Neuronal stem cell (in vitro differentiated cells): ENCODE data around the gene ETFDH.
"Not testable (repeated sequence)": the region's sequence is repeated elsewhere in the genome, so short reads cannot be mapped to it uniquely, and the experiment has no call there.

Source experiments
- DNase-seq: peaks from one replicate; pipeline ENCODE4 v3.0.0-alpha.2; 2013; ENCODE audit warnings: low spot score
- H2AFZ ChIP-seq: one replicate; pipeline ENCODE4 v1.6.1; 2013; ENCODE audit warnings: mild to moderate bottlenecking, low read length, inconsistent platforms
- H2AK5ac ChIP-seq: 2 replicates; pipeline ENCODE4 v1.6.1; 2013; ENCODE audit warnings: low read depth, mild to moderate bottlenecking, inconsistent platforms, low read length, moderate library complexity, mixed read lengths
- H2BK120ac ChIP-seq: 2 replicates; pipeline ENCODE4 v1.6.1; 2013; ENCODE audit warnings: low read depth, mild to moderate bottlenecking, inconsistent platforms, low read length, moderate library complexity, mixed read lengths
- H2BK12ac ChIP-seq: one replicate; pipeline ENCODE4 v1.6.1; 2013; ENCODE audit warnings: low read length, inconsistent platforms
- H2BK15ac ChIP-seq: 2 replicates; pipeline ENCODE4 v1.6.1; 2013; ENCODE audit warnings: mild to moderate bottlenecking, low read length, inconsistent platforms, mixed read lengths
- H2BK5ac ChIP-seq: one replicate; pipeline ENCODE4 v1.6.1; 2013; ENCODE audit warnings: inconsistent platforms, mild to moderate bottlenecking, low read length, moderate library complexity
- H3K14ac ChIP-seq: one replicate; pipeline ENCODE4 v1.6.1; 2013; ENCODE audit warnings: low read length, inconsistent platforms
- H3K18ac ChIP-seq: 2 replicates; pipeline ENCODE4 v1.6.1; 2013; ENCODE audit warnings: low read length, inconsistent platforms
- H3K23ac ChIP-seq: 2 replicates; pipeline ENCODE4 v1.6.1; 2013; ENCODE audit warnings: low read depth, mild to moderate bottlenecking, mixed read lengths, low read length, inconsistent platforms; ENCODE audit not compliant: poor library complexity
- H3K27ac ChIP-seq: replicated peaks from 3 replicates; pipeline ENCODE4 v1.5.1; 2013; ENCODE audit warnings: low read length, inconsistent platforms
- H3K27me3 ChIP-seq, 3 experiments: 2 replicates each; pipeline ENCODE4 v1.6.1; 2013; ENCODE audit warnings: low read length in 3 of 3, mild to moderate bottlenecking in 2 of 3, inconsistent platforms in 1 of 3, low read depth in 1 of 3, mixed read lengths in 1 of 3, moderate library complexity in 1 of 3; ENCODE audit not compliant: control insufficient read depth in 3 of 3, insufficient read depth in 3 of 3
- H3K36me3 ChIP-seq, 2 donors: replicated peaks in 1 of 2; 2 replicates each; pipeline ENCODE4 v1.6.1; 2013; ENCODE audit warnings: low read length in 2 of 2; ENCODE audit not compliant: control insufficient read depth in 2 of 2, insufficient read depth in 2 of 2
- H3K4ac ChIP-seq: 2 replicates; pipeline ENCODE4 v1.6.1; 2013; ENCODE audit warnings: inconsistent platforms, mild to moderate bottlenecking, low read length, moderate library complexity
- H3K4me1 ChIP-seq, 2 donors: 1 replicate in 1 of 2; 2 replicates in 1 of 2; pipeline ENCODE4 v1.6.1; 2013; ENCODE audit warnings: low read length in 2 of 2, low read depth in 1 of 2; ENCODE audit not compliant: control insufficient read depth in 2 of 2, insufficient read depth in 1 of 2
- H3K4me2 ChIP-seq: one replicate; pipeline ENCODE4 v1.6.1; 2013; ENCODE audit warnings: mild to moderate bottlenecking, low read length, inconsistent platforms; ENCODE audit not compliant: insufficient read depth, poor library complexity, severe bottlenecking
- H3K4me3 ChIP-seq, 2 donors: 2 replicates each; pipeline ENCODE4 v1.5.1; 2013; ENCODE audit warnings: low read length in 2 of 2, mild to moderate bottlenecking in 2 of 2, inconsistent platforms in 1 of 2, moderate library complexity in 1 of 2
- H3K79me1 ChIP-seq: one replicate; pipeline ENCODE4 v1.6.1; 2013; ENCODE audit warnings: low read depth, mild to moderate bottlenecking, inconsistent platforms, low read length, moderate library complexity
- H3K9ac ChIP-seq: one replicate; pipeline ENCODE4 v1.6.1; 2013; ENCODE audit warnings: mild to moderate bottlenecking, low read depth, low read length, inconsistent platforms; ENCODE audit not compliant: poor library complexity
- H3K9me3 ChIP-seq, 2 donors: replicated peaks in 1 of 2; 2 replicates each; pipeline versions ENCODE3 to v1.6.1; 2013; ENCODE audit warnings: low read length in 2 of 2, mild to moderate bottlenecking in 2 of 2, inconsistent platforms in 1 of 2, low read depth in 1 of 2, mixed read lengths in 1 of 2, moderate library complexity in 1 of 2; ENCODE audit not compliant: control insufficient read depth in 2 of 2, insufficient read depth in 1 of 2
- H4K8ac ChIP-seq: one replicate; pipeline ENCODE4 v1.6.1; 2013; ENCODE audit warnings: low read depth, mild to moderate bottlenecking, inconsistent platforms, low read length, moderate library complexity
- H4K91ac ChIP-seq: one replicate; pipeline ENCODE4 v1.6.1; 2013; ENCODE audit warnings: low read length, low read depth, mild to moderate bottlenecking, inconsistent platforms; ENCODE audit not compliant: poor library complexity
- WGBS, 2 donors: extraction: QIAGEN DNeasy Blood & Tissue Kit; methylation state at CpG; one replicate each; pipeline ENCODE4 v1.1.7; 2013; ENCODE audit warnings: missing lambda C conversion rate in 2 of 2, mixed read lengths in 1 of 2; ENCODE audit not compliant: insufficient read length in 2 of 2, insufficient replicate concordance in 1 of 2; ENCODE audit errors: extremely low coverage in 2 of 2; 5-methylcytosine and 5-hydroxymethylcytosine counted together

Gene ETFDH

DNA sequence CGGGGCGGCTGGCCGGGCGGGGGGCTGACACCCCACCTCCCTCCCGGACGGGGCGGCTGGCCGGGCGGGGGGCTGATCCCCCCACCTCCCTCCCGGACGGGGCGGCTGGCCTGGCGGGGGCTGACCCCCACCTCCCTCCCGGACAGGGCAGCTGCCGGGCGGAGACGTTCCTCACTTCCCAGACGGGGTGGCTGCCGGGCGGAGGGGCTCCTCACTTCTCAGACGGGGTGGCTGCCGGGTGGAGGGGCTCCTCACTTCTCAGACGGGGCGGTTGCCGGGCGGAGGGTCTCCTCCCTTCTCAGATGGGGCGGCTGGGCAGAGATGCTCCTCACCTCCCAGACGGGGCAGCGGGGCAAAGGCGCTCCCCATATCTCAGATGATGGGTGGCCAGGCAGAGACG is 74.4 kb downstream of the ETFDH start:
- H3K4ac ChIP-seq, H3K27me3 ChIP-seq, H2BK5ac ChIP-seq, H3K18ac ChIP-seq, H3K14ac ChIP-seq, H3K23ac ChIP-seq, DNase-seq, H2AFZ ChIP-seq, H2BK120ac ChIP-seq, H2AK5ac ChIP-seq, H3K4me3 ChIP-seq, H3K4me2 ChIP-seq, H3K79me1 ChIP-seq, H4K91ac ChIP-seq, H3K36me3 ChIP-seq, H3K4me1 ChIP-seq, H2BK15ac ChIP-seq, H3K9ac ChIP-seq, H3K9me3 ChIP-seq, H2BK12ac ChIP-seq, H3K27ac ChIP-seq, H4K8ac ChIP-seq: not testable (repeated sequence)
- WGBS, 2 donors, result no CpG with 5 or more reads among the region's 31 CpGs

DNA sequence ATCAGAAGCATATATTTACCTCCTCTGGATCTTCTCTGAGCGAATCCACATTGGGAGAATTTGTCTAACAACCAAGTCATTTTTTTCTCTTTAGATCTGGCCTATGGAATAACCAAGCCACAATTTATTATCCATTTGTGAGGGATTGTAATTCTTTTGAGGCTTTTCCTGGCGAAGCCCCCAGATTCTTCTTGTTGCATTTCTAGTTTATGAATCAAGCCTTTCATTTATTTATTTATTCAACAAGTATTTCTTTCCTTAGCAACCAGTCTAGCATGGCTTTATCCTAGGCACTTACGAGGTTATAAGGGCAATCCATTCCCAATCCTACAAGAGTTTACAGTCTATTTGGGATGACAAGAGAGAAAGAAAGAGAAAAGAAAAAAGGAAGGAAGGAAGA is 78.3 kb downstream of the ETFDH start:
- Histone ChIP-seq H3K36me3 (no peaks in the 10 kb centered on the region), H3K18ac (no peak overlapping the region), H4K8ac (no peak overlapping the region), H3K9ac (no peak overlapping the region), H3K23ac (no peak overlapping the region), H3K4me3 (no peak overlapping the region), H3K4ac (no peak overlapping the region), H4K91ac (no peak overlapping the region), H3K79me1 (no peaks in the 10 kb centered on the region), H3K4me1 (no peaks in the 10 kb centered on the region), H3K14ac (no peak overlapping the region), H2BK12ac (no peak overlapping the region), H3K27me3 (no peaks in the 10 kb centered on the region), H2BK15ac (no peak overlapping the region), H2BK120ac (no peak overlapping the region), H2AK5ac (no peak overlapping the region), H3K4me2 (no peak overlapping the region), H3K27ac (no peak overlapping the region), H3K9me3 (no peaks in the 10 kb centered on the region), H2AFZ (no peak overlapping the region), H2BK5ac (no peak overlapping the region)
- DNase-seq, result no peak
- no CpG with 5 or more reads among the region's 3 CpGs for WGBS, 2 donors

DNA sequence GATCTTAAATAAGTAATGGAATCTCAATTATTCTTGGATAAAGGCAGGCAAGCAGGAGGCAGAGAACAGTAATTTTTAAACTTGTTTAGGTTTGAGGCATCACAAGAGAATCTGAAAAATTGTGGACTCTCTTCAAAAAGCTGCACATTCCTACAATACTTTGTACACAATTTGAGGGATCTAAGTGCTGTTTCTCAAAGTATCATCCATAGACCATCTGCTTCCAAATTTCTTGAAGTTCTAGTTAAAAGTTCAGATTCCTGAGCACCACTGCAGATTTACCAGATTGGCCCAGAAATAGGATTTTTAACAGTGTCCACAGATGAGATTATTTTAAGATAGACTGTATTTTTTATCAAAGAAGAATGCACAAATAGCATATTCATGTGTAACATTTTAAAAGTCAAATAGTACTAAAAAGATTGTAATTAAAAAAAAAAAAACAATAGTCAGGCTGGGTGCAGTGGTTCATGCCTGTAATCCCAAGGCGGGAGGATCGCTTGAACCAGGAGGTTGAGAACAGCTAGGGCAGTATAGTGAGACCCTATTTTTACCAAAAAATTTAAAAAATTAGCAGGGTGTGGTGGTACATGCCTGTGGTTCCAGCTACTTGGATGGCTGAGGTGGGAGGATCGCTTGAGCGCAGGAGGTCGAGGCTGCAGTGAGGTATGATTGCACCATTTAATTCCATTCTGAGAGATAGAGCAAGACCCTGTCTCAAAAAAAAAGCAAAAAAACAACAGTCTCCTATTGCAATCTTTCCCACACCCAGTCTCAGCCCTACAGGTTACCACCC is 82.5 kb downstream of the ETFDH start:
- Histone ChIP-seq H3K27me3 (no peaks in the 10 kb centered on the region), H2AFZ (no peak overlapping the region), H3K79me1 (no peaks in the 10 kb centered on the region), H2BK120ac (no peak overlapping the region), H4K91ac (no peak overlapping the region), H4K8ac (no peak overlapping the region), H2BK15ac (no peak overlapping the region), H3K14ac (no peak overlapping the region), H3K4ac (no peak overlapping the region), H3K4me3 (no peak overlapping the region), H3K18ac (no peak overlapping the region), H2BK12ac (no peak overlapping the region), H2BK5ac (no peak overlapping the region), H3K27ac (no peak overlapping the region), H3K4me1 (no peaks in the 10 kb centered on the region), H3K9me3 (peaks cover 0 to 5% of the 10 kb centered on the region in 2 donors), H3K9ac (no peak overlapping the region), H2AK5ac (no peak overlapping the region), H3K4me2 (no peak overlapping the region), H3K36me3 (no peaks in the 10 kb centered on the region), H3K23ac (no peak overlapping the region)
- no CpG with 5 or more reads among the region's 5 CpGs for WGBS, 2 donors
- no peak for DNase-seq

DNA sequence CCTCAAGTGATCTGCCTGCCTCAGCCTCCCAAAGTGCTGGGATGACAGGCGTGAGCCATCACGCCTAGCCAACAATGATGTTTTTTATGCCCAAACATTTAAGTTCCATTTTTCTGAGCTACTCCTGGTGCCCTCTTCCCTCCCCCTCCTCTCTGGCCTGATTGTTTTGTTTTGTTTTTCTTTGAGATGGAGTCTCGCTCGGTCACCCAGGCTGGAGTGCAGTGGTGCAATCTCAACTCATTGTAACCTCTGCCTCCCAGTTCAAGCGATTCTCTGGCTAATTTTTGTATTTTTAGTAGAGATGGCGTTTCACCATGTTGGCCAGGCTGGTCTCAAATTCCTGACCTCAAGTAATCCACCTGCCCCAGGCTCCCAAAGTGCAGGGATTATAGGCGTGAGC is 83.7 kb downstream of the ETFDH start:
- not testable (repeated sequence) for H2AFZ ChIP-seq, H3K36me3 ChIP-seq, H3K23ac ChIP-seq, H4K8ac ChIP-seq, H3K79me1 ChIP-seq, H2BK5ac ChIP-seq, H4K91ac ChIP-seq, H3K14ac ChIP-seq, H3K18ac ChIP-seq, H3K4me2 ChIP-seq, H3K4me3 ChIP-seq, H3K27me3 ChIP-seq, H3K9me3 ChIP-seq, H2BK12ac ChIP-seq, H2AK5ac ChIP-seq, H2BK15ac ChIP-seq, H3K4ac ChIP-seq, H3K9ac ChIP-seq, H3K27ac ChIP-seq, H3K4me1 ChIP-seq, DNase-seq, H2BK120ac ChIP-seq
- no CpG with 5 or more reads among the region's 7 CpGs for WGBS, 2 donors
